Esophagus muscularis mucosa (tissue), 4 donors: ENCODE measurements around the gene ZNF69. TPM values are rescaled to one million over a fixed set of nuclear protein-coding genes. Genes with fewer than 3 reads are reported as not detected.
"Not testable (repeated sequence)": the region's sequence is repeated elsewhere in the genome, so short reads cannot be mapped to it uniquely, and the experiment has no call there.

Source experiments
- DNase-seq: peaks from one replicate; pipeline ENCODE4 v3.0.0-alpha.2; 2017; ENCODE audit errors: extremely low spot score
- H3K27ac ChIP-seq, 4 donors: fragments of 200-600 bp; sonication (generic); replicated peaks in 1 of 4; 1 replicate in 3 of 4; 2 replicates in 1 of 4; pipeline ENCODE4 v1.5.1; 2016 to 2019; ENCODE audit warnings: mild to moderate bottlenecking in 1 of 4
- H3K27me3 ChIP-seq, 4 donors: fragments of 200-600 bp; sonication (generic); one replicate each; pipeline versions ENCODE4 v1.5.1 to v1.6.0; 2016 to 2019
- H3K36me3 ChIP-seq, 4 donors: fragments of 200-600 bp; sonication (generic); one replicate each; pipeline ENCODE4 v1.5.1; 2016 to 2019
- H3K4me1 ChIP-seq, 4 donors: fragments of 200-600 bp; sonication (generic); one replicate each; pipeline ENCODE4 v1.5.1; 2016 to 2019
- H3K4me3 ChIP-seq, 4 donors: fragments of 200-600 bp; sonication (generic); 1 replicate in 2 of 4; 2 replicates in 2 of 4; pipeline ENCODE4 v1.5.1; 2016 to 2019; ENCODE audit warnings: mild to moderate bottlenecking in 4 of 4, moderate library complexity in 1 of 4
- H3K9me3 ChIP-seq, 4 donors: fragments of 200-600 bp; sonication (generic); 1 replicate in 3 of 4; 2 replicates in 1 of 4; pipeline ENCODE4 v1.5.1; 2016 to 2019
- CTCF ChIP-seq, 3 experiments: fragments of 200-600 bp in 2 of 3; fragments of 450-650 bp in 1 of 3; sonication (generic) in 2 of 3; IDR thresholded peaks; one replicate each; pipeline ENCODE4 v1.5.1; 2017 to 2019; ENCODE audit warnings: antibody characterized with exemption in 3 of 3, mild to moderate bottlenecking in 2 of 3, moderate library complexity in 1 of 3
- EP300 ChIP-seq: sonication (generic); formaldehyde crosslinking; IDR thresholded peaks from one replicate; pipeline ENCODE4 v1.6.1; 2017; ENCODE audit warnings: antibody characterized with exemption
- POLR2A ChIP-seq: fragments of 450-650 bp; IDR thresholded peaks from one replicate; pipeline ENCODE4 v1.6.1; 2017; ENCODE audit warnings: antibody characterized with exemption, moderate library complexity, mild to moderate bottlenecking, low read depth
- POLR2AphosphoS5 ChIP-seq, 2 donors: sonication (generic); formaldehyde crosslinking; IDR thresholded peaks; one replicate each; pipeline ENCODE4 v1.6.1; 2017; ENCODE audit warnings: antibody characterized with exemption in 2 of 2
- WGBS: methylation state at CpG from one replicate; pipeline ENCODE4 v1.1.5; 2018; 5-methylcytosine and 5-hydroxymethylcytosine counted together
- intact Hi-C: fragments of 100-400 bp; cut with DNase I; formaldehyde crosslinking; loops from one replicate; pipeline ENCODE4 v1.15.1; 2023
- total RNA-seq, 4 donors: library from RNA; depleted of rRNA; stranded (reverse); fragments of >200 nt; gene quantifications; one replicate each; pipeline versions ENCODE4 v1.1.0 to v1.2.1, GENCODE V29; 2016

ZNF69 gene
- total RNA-seq: 1 to 10 TPM; 3.8 to 8.2 (median 6.9) TPM

DNA sequence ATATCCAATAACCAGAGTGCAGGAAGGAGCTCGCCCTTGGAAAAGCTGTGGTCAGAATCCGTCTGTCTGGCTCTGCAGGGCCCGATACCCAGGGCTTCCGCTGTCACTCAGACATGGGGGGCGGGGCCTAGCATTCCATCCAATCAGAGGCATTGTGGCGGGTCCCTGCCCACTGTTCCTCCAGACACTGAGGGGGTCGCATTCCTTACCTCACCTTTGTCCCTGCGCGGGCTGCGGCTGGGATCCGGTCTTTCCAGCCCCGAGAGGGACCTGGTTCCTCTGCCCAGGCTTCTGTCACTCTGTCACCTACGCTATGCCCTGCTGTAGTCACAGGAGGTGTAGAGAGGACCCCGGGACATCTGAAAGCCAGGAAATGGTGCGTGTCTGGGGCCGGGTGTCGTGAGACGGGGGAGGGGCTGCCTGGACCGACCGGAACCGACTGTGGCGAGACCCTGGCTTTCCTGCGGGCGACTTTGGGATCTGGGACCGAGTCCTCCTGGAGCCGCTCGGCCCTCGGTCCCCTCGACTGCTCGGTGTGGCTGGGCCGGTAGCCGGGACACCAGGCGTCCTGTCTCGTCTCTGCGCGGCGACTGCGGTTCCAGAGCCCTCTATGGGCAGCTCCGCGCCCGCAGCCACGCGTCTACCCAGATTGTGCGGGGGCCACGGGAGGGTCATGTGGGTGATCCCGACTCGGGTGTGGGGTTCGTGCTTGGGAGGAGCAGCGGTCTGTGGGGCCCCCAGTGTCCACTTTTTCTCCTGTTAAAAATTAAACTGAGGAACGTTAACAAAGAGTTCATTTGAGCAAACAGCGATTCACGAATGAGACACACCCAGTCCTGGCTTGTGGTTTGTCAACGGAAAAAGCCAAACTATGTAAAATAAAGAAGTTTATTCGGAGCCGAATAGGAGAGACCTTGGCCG, at the start of gene ZNF69:
TSS of gene ZNF69 (plus strand) at position 172 of the 921 bp plus-strand sequence. CDS start at position 314, 142 bp downstream.
- intact Hi-C loops: no loop called here
- Histone ChIP-seq H3K27ac (peak within 1 kb of the TSS; percentile 77 to 90 (median 86)), H3K36me3 (no peaks in the 10 kb centered on the region), H3K9me3 (no peaks in the 10 kb centered on the region), H3K27me3 (no peaks in the 10 kb centered on the region), H3K4me1 (peaks cover 11 to 19% (median 18%) of the 10 kb centered on the region in 4 donors), H3K4me3 (peak within 1 kb of the TSS; percentile 73 to 88 (median 78))
- 3% methylated on average over 45 of the region's 56 CpGs for WGBS
- peak; percentile 95 for DNase-seq
- TF ChIP-seq POLR2AphosphoS5 (IDR thresholded peaks at IDR 0.05) (peak; percentile 49 to 50), CTCF (IDR thresholded peaks at IDR 0.05) (peak in 2 of 3 experiments; percentile 29 to 32), EP300 (no peak), POLR2A (no peak)

- Histone ChIP-seq H3K27me3 (no peaks in the 10 kb centered on the region), H3K4me1 (peaks cover 5 to 8% (median 7%) of the 10 kb centered on the region in 4 donors), H3K27ac (no peak overlapping the region), H3K4me3 (no peak overlapping the region), H3K9me3 (no peaks in the 10 kb centered on the region), H3K36me3 (no peaks in the 10 kb centered on the region)
- WGBS: 44% methylated on average over 2 of the region's 2 CpGs
- intact Hi-C loops: no loop called here
- no peak for DNase-seq
- no peak for TF ChIP-seq CTCF (IDR thresholded peaks at IDR 0.05)
- no peak for TF ChIP-seq POLR2A
- no peak for TF ChIP-seq POLR2AphosphoS5 (IDR thresholded peaks at IDR 0.05)
- no peak for TF ChIP-seq EP300
These were observed 43.9 kb upstream of the ZNF69 start for GRCh38 chr19:11843722-11844121.

GRCh38 chr19:11847615-11848014, 40.0 kb upstream of the ZNF69 start:
- H3K36me3 ChIP-seq, intact Hi-C loops, DNase-seq, H3K27me3 ChIP-seq, H3K9me3 ChIP-seq, H3K4me3 ChIP-seq: not testable (repeated sequence)
- Histone ChIP-seq H3K4me1 (peaks cover 15 to 25% (median 22%) of the 10 kb centered on the region in 4 donors), H3K27ac (peak overlapping the region in 1 of 4 donors; percentile 87)
- 59% methylated on average over 6 of the region's 6 CpGs for WGBS

- no peak for DNase-seq
- intact Hi-C loops: no loop called here
- TF ChIP-seq EP300 (no peak), POLR2A (no peak), POLR2AphosphoS5 (IDR thresholded peaks at IDR 0.05) (no peak), CTCF (IDR thresholded peaks at IDR 0.05) (no peak)
- H3K9me3 ChIP-seq: no peaks in the 10 kb centered on the region
- H3K4me3 ChIP-seq: peak overlapping the region; percentile 70 to 83 (median 76)
- WGBS: 31% methylated on average over 11 of the region's 11 CpGs
- H3K4me1 ChIP-seq: peaks cover 15 to 25% (median 22%) of the 10 kb centered on the region in 4 donors
- no peaks in the 10 kb centered on the region for H3K27me3 ChIP-seq
- no peaks in the 10 kb centered on the region for H3K36me3 ChIP-seq
- H3K27ac ChIP-seq: peak overlapping the region; percentile 72 to 87 (median 76)
These were observed 39.4 kb upstream of the ZNF69 start for GRCh38 chr19:11848200-11848593.

- no peaks in the 10 kb centered on the region for H3K9me3 ChIP-seq
- H3K27me3 ChIP-seq: no peaks in the 10 kb centered on the region
- intact Hi-C loops: no loop called here
- H3K27ac ChIP-seq: peak within 1 kb of the TSS; percentile 72 to 87 (median 76)
- H3K4me3 ChIP-seq: peak within 1 kb of the TSS; percentile 70 to 83 (median 76)
- peak; percentile 98 for DNase-seq
- H3K4me1 ChIP-seq: peaks cover 15 to 25% (median 22%) of the 10 kb centered on the region in 4 donors
- peaks cover 0 to 6% (median 0%) of the 10 kb centered on the region in 4 donors for H3K36me3 ChIP-seq
- WGBS: under 1% methylated on average over 41 of the region's 59 CpGs
- TF ChIP-seq POLR2AphosphoS5 (IDR thresholded peaks at IDR 0.05): peak; percentile 78 to 83
- no peak for TF ChIP-seq POLR2A
These were observed 38.8 kb upstream of the ZNF69 start, which contains the start of gene ZNF439 for GRCh38 chr19:11848594-11849469. ZNF439 (plus strand) TSS chr19:11848726; CDS start chr19:11848868, 142 bp downstream.

- intact Hi-C loops, H3K27me3 ChIP-seq, H3K9me3 ChIP-seq, H3K4me3 ChIP-seq, H3K27ac ChIP-seq, DNase-seq: not testable (repeated sequence)
- Histone ChIP-seq H3K4me1 (peaks cover 15 to 25% (median 22%) of the 10 kb centered on the region in 4 donors), H3K36me3 (peaks cover 0 to 13% (median 0%) of the 10 kb centered on the region in 4 donors)
- WGBS: 95% methylated on average over 4 of the region's 4 CpGs
These were observed 37.3 kb upstream of the ZNF69 start for GRCh38 chr19:11850289-11850688.
